Measurements from ENCODE around the gene TYW1B.

GRCh38 chr7:72540923-72541322 lies 287.1 kb downstream of the TYW1B start:
- TF ChIP-seq CTCF (IDR thresholded peaks at IDR 0.05; ENCODE audit: low read depth, low read length, poor library complexity, severe bottlenecking) (no peak), EZH2phosphoT487 (IDR thresholded peaks at IDR 0.05; ENCODE audit: borderline replicate concordance, low read length) (no peak)
